Gastroesophageal sphincter (tissue), 4 donors: Measurements from ENCODE around the gene PDE8B. TPM values are rescaled to one million over a fixed set of nuclear protein-coding genes. Genes with fewer than 3 reads are reported as not detected.

Source experiments
- ATAC-seq: fragments of 150-250 bp; one replicate; pipeline ENCODE4 v1.9.1; 2016; ENCODE audit warnings: mild to moderate bottlenecking, moderate library complexity
- H3K27ac ChIP-seq, 4 donors: fragments of 200-600 bp; sonication (generic) in 3 of 4; 1 replicate in 3 of 4; 2 replicates in 1 of 4; pipeline ENCODE4 v1.5.1; 2016 to 2019
- H3K27me3 ChIP-seq: fragments of 200-600 bp; sonication (generic); one replicate; pipeline ENCODE4 v1.5.1; 2019
- H3K36me3 ChIP-seq, 2 donors: fragments of 200-600 bp; sonication (generic); one replicate each; pipeline ENCODE4 v1.5.1; 2019; ENCODE audit warnings: control low read depth in 1 of 2
- H3K4me1 ChIP-seq, 3 donors: fragments of 200-600 bp; sonication (generic); 1 replicate in 2 of 3; 2 replicates in 1 of 3; pipeline ENCODE4 v1.5.1; 2016 to 2019; ENCODE audit warnings: control low read depth in 2 of 3
- H3K4me3 ChIP-seq, 2 donors: fragments of 200-600 bp; sonication (generic); one replicate each; pipeline ENCODE4 v1.5.1; 2019; ENCODE audit warnings: mild to moderate bottlenecking in 1 of 2, moderate library complexity in 1 of 2
- H3K9me3 ChIP-seq, 3 donors: fragments of 200-600 bp; sonication (generic); one replicate each; pipeline ENCODE4 v1.5.1; 2017 to 2019; ENCODE audit warnings: control low read depth in 2 of 3
- EP300 ChIP-seq: sonication (generic); formaldehyde crosslinking; IDR thresholded peaks from one replicate; pipeline ENCODE4 v1.6.1; 2017; ENCODE audit warnings: antibody characterized with exemption, mild to moderate bottlenecking
- POLR2A ChIP-seq, 2 donors: fragments of 450-650 bp; IDR thresholded peaks; one replicate each; pipeline ENCODE4 v1.6.1; 2017; ENCODE audit warnings: antibody characterized with exemption in 2 of 2, mild to moderate bottlenecking in 2 of 2, moderate library complexity in 1 of 2
- POLR2AphosphoS5 ChIP-seq: sonication (generic); formaldehyde crosslinking; IDR thresholded peaks from one replicate; pipeline ENCODE4 v1.6.1; 2017; ENCODE audit warnings: antibody characterized with exemption
- WGBS, 2 donors: methylation state at CpG; one replicate each; pipeline ENCODE4 v1.1.5; 2018; ENCODE audit warnings: low coverage in 1 of 2; 5-methylcytosine and 5-hydroxymethylcytosine counted together
- total RNA-seq, 4 donors: library from RNA; depleted of rRNA; stranded (reverse); fragments of >200 nt; gene quantifications; one replicate each; pipeline ENCODE4 v1.1.0, GENCODE V29; 2016
- TF ChIP-seq, protein P1 (sequence below), 4 experiments: fragments of 200-600 bp in 2 of 4; fragments of 450-650 bp in 2 of 4; sonication (generic) in 1 of 4; IDR thresholded peaks; one replicate each; pipeline ENCODE4 v1.5.1; 2017 to 2019; ENCODE audit warnings: antibody characterized with exemption in 4 of 4, mild to moderate bottlenecking in 2 of 4, moderate library complexity in 2 of 4

PDE8B gene
- total RNA-seq, 4 donors from 2014 or later: 0.96 to 11.0 (median 2.3) TPM

DNA sequence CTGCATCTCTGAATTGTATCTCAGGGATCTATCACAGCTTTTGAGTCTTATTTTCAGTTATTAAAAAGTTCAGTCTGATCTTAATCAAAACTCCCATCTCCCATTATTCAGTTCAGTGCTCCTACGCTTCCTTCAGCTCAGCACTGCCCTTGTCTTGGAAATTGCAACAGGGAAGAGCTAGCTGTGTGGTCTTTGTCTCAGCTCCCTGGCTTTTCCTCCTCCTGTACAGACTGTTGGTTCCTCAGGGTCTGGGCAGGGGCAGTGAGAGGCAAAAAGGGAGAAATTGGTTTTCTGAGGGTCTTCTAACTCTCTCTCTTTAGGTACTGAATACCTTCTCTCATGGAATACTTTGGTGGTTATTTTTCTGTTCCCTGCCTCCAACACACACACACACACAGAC, 48.2 kb downstream of the PDE8B start:
- no peak for ATAC-seq
- 100% methylated on average over 1 of the region's 1 CpG for WGBS, 2 donors
- Histone ChIP-seq H3K27me3 (no peaks in the 10 kb centered on the region), H3K4me3 (no peak overlapping the region), H3K36me3 (no peaks in the 10 kb centered on the region), H3K27ac (no peak overlapping the region), H3K4me1 (no peaks in the 10 kb centered on the region), H3K9me3 (peaks cover 0 to 7% (median 0%) of the 10 kb centered on the region in 3 donors)
- no peak for TF ChIP-seq POLR2A (IDR thresholded peaks at IDR 0.05)
- TF ChIP-seq, protein P1, sequence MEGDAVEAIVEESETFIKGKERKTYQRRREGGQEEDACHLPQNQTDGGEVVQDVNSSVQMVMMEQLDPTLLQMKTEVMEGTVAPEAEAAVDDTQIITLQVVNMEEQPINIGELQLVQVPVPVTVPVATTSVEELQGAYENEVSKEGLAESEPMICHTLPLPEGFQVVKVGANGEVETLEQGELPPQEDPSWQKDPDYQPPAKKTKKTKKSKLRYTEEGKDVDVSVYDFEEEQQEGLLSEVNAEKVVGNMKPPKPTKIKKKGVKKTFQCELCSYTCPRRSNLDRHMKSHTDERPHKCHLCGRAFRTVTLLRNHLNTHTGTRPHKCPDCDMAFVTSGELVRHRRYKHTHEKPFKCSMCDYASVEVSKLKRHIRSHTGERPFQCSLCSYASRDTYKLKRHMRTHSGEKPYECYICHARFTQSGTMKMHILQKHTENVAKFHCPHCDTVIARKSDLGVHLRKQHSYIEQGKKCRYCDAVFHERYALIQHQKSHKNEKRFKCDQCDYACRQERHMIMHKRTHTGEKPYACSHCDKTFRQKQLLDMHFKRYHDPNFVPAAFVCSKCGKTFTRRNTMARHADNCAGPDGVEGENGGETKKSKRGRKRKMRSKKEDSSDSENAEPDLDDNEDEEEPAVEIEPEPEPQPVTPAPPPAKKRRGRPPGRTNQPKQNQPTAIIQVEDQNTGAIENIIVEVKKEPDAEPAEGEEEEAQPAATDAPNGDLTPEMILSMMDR (IDR thresholded peaks at IDR 0.05): no peak
- no peak for TF ChIP-seq POLR2AphosphoS5
- TF ChIP-seq EP300: no peak

DNA sequence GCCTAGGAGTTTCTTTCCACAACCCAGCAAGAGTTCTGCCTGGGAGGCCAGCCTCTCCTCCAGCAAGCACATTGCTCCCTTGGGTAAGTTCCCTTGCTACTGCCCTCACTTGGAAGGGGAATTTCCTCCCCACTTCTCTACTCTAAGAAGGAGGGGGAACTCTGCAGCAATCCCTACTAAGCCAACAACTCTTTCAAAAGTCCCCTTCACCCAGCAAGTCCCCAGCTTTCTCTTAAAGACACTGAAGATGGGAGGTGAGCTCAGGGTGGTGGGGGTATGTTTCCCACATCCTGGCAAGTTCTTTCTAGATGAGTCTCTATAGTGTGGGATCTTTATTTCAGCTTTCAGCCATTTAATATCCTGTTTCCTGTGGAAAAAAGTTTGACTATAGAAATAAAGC, 49.0 kb downstream of the PDE8B start:
- no peak for TF ChIP-seq POLR2AphosphoS5
- TF ChIP-seq EP300: no peak
- TF ChIP-seq POLR2A (IDR thresholded peaks at IDR 0.05): no peak
- TF ChIP-seq, protein P1 (IDR thresholded peaks at IDR 0.05): no peak
- Histone ChIP-seq H3K4me3 (no peak overlapping the region), H3K27me3 (no peaks in the 10 kb centered on the region), H3K4me1 (no peaks in the 10 kb centered on the region), H3K9me3 (peaks cover 0 to 7% (median 0%) of the 10 kb centered on the region in 3 donors), H3K27ac (no peak overlapping the region), H3K36me3 (no peaks in the 10 kb centered on the region)
- no peak for ATAC-seq

- H3K27ac ChIP-seq: no peak overlapping the region
- no peak for TF ChIP-seq POLR2A (IDR thresholded peaks at IDR 0.05)
- TF ChIP-seq, protein P1 (IDR thresholded peaks at IDR 0.05): no peak
- TF ChIP-seq POLR2AphosphoS5: no peak
- no peak for TF ChIP-seq EP300
- ATAC-seq: no peak
These were observed 52.2 kb downstream of the PDE8B start for GRCh38 chr5:77262697-77263096.

GRCh38 chr5:77266291-77266690, 55.8 kb downstream of the PDE8B start:
- TF ChIP-seq POLR2AphosphoS5 (no peak), POLR2A (IDR thresholded peaks at IDR 0.05) (no peak), EP300 (no peak)
- TF ChIP-seq, protein P1 (IDR thresholded peaks at IDR 0.05): no peak
- Histone ChIP-seq H3K4me3 (no peak overlapping the region), H3K27me3 (no peaks in the 10 kb centered on the region), H3K9me3 (no peaks in the 10 kb centered on the region), H3K4me1 (no peaks in the 10 kb centered on the region), H3K27ac (no peak overlapping the region), H3K36me3 (no peaks in the 10 kb centered on the region)
- WGBS, 2 donors: 69 to 83% methylated on average over 2 of the region's 2 CpGs
- ATAC-seq: no peak

More at GRCh38 chr5:77262697-77263096, 52.2 kb downstream of the PDE8B start:
- no peaks in the 10 kb centered on the region for H3K9me3 ChIP-seq
- H3K4me1 ChIP-seq: no peaks in the 10 kb centered on the region
- H3K36me3 ChIP-seq: no peaks in the 10 kb centered on the region
- no peak overlapping the region for H3K4me3 ChIP-seq
- no peaks in the 10 kb centered on the region for H3K27me3 ChIP-seq
- 100% methylated on average over 1 of the region's 1 CpG for WGBS, 2 donors

DNA sequence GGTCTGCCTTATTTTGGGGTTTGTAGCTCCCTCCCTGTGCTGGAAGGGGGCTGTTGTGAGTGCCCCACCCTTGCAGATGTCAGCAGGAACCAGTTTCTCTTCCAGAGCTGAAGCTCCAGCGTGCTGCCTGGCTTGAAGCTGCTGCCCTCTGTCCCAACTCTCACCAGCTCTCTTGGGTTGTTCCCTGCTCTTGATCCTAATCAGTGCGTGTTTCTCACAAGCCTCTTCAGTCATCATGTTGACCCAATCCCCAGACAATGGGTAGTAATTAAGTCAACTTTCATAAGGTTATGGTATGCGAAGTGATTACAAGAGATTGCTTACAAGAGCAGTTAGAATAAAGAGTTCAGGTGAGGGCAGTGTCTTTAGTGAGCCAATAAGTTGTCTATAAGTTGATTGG, 57.0 kb downstream of the PDE8B start:
- no peaks in the 10 kb centered on the region for H3K36me3 ChIP-seq
- TF ChIP-seq, protein P1 (IDR thresholded peaks at IDR 0.05): no peak
- TF ChIP-seq POLR2A (IDR thresholded peaks at IDR 0.05) (no peak), EP300 (no peak), POLR2AphosphoS5 (no peak)
- no peak overlapping the region for H3K27ac ChIP-seq
- WGBS, 2 donors: 78 to 100% methylated on average over 1 to 3 of the region's 3 CpGs
- H3K4me3 ChIP-seq: no peak overlapping the region
- ATAC-seq: no peak
- H3K27me3 ChIP-seq: no peaks in the 10 kb centered on the region
- H3K9me3 ChIP-seq: no peaks in the 10 kb centered on the region
- no peaks in the 10 kb centered on the region for H3K4me1 ChIP-seq
